ENCODE data around the gene ZFAND4.
"Not testable (repeated sequence)": the region's sequence is repeated elsewhere in the genome, so short reads cannot be mapped to it uniquely, and the experiment has no call there.

The ZFAND4 gene

GRCh38 chr10:45612741-45613140 lies 59.8 kb downstream of the ZFAND4 start:
- in situ Hi-C loops (cut with MboI; ENCODE audit: low sequenced_read_pairs) = no loop called here
- Histone ChIP-seq H3K4me1 (no peaks in the 10 kb centered on the region), H3K27me3 (ENCODE audit: low read depth) (no peaks in the 10 kb centered on the region), H3K36me3 (replicated peaks) (no peaks in the 10 kb centered on the region), H3K4me3 (no peak overlapping the region), H3K9me3 (no peaks in the 10 kb centered on the region)
- DNase-seq (ENCODE audit: low spot score in 2 of 2) = no peak

- H3K9me3 ChIP-seq = no peaks in the 10 kb centered on the region
- no peak overlapping the region for H3K4me3 ChIP-seq
- in situ Hi-C loops (cut with MboI; ENCODE audit: low sequenced_read_pairs) = no loop called here
- DNase-seq (ENCODE audit: low spot score in 2 of 2) = no peak
- H3K27me3 ChIP-seq (ENCODE audit: low read depth) = no peaks in the 10 kb centered on the region
- H3K4me1 ChIP-seq = no peaks in the 10 kb centered on the region
- no peaks in the 10 kb centered on the region for H3K36me3 ChIP-seq (replicated peaks)
Measured at GRCh38 chr10:45608052-45608451, 64.5 kb downstream of the ZFAND4 start.

GRCh38 chr10:45607276-45607675 lies 65.3 kb downstream of the ZFAND4 start:
- Histone ChIP-seq H3K36me3 (replicated peaks) (no peaks in the 10 kb centered on the region), H3K27me3 (ENCODE audit: low read depth) (no peaks in the 10 kb centered on the region), H3K9me3 (no peaks in the 10 kb centered on the region), H3K4me1 (no peaks in the 10 kb centered on the region), H3K4me3 (no peak overlapping the region)
- no peak for DNase-seq (ENCODE audit: low spot score in 2 of 2)
- in situ Hi-C loops (cut with MboI; ENCODE audit: low sequenced_read_pairs) = no loop called here

- no peak for DNase-seq (ENCODE audit: low spot score in 2 of 2)
- no peaks in the 10 kb centered on the region for H3K36me3 ChIP-seq (replicated peaks)
- H3K27me3 ChIP-seq (ENCODE audit: low read depth) = no peaks in the 10 kb centered on the region
- no peaks in the 10 kb centered on the region for H3K9me3 ChIP-seq
- H3K4me1 ChIP-seq = no peaks in the 10 kb centered on the region
- no peak overlapping the region for H3K4me3 ChIP-seq
- in situ Hi-C loops (cut with MboI; ENCODE audit: low sequenced_read_pairs) = no loop called here
Measured at GRCh38 chr10:45602836-45603235, 69.7 kb downstream of the ZFAND4 start.

GRCh38 chr10:45602082-45602730 lies 70.4 kb downstream of the ZFAND4 start:
- no peak for DNase-seq (ENCODE audit: low spot score in 2 of 2)
- in situ Hi-C loops (cut with MboI; ENCODE audit: low sequenced_read_pairs) = no loop called here
- H3K36me3 ChIP-seq (replicated peaks) = no peaks in the 10 kb centered on the region
- H3K9me3 ChIP-seq = no peaks in the 10 kb centered on the region
- no peaks in the 10 kb centered on the region for H3K27me3 ChIP-seq (ENCODE audit: low read depth)
- no peaks in the 10 kb centered on the region for H3K4me1 ChIP-seq
- no peak overlapping the region for H3K4me3 ChIP-seq

- H3K27me3 ChIP-seq (ENCODE audit: low read depth); H3K36me3 ChIP-seq (replicated peaks); H3K4me1 ChIP-seq; H3K9me3 ChIP-seq; H3K4me3 ChIP-seq; in situ Hi-C loops (cut with MboI; ENCODE audit: low sequenced_read_pairs); DNase-seq (ENCODE audit: low spot score in 2 of 2): not testable (repeated sequence)
Measured at GRCh38 chr10:45601254-45601930, 71.2 kb downstream of the ZFAND4 start.

GRCh38 chr10:45600337-45601253 lies 72.0 kb downstream of the ZFAND4 start:
- in situ Hi-C loops (cut with MboI; ENCODE audit: low sequenced_read_pairs); H3K36me3 ChIP-seq (replicated peaks); DNase-seq (ENCODE audit: low spot score in 2 of 2); H3K4me1 ChIP-seq; H3K27me3 ChIP-seq (ENCODE audit: low read depth); H3K9me3 ChIP-seq; H3K4me3 ChIP-seq: not testable (repeated sequence)

- Histone ChIP-seq H3K36me3 (replicated peaks) (no peaks in the 10 kb centered on the region), H3K27me3 (ENCODE audit: low read depth) (no peaks in the 10 kb centered on the region), H3K4me3 (no peak overlapping the region), H3K4me1 (peaks cover 4% of the 10 kb centered on the region), H3K9me3 (no peaks in the 10 kb centered on the region)
- in situ Hi-C loops (cut with MboI; ENCODE audit: low sequenced_read_pairs) = no loop called here
- DNase-seq (ENCODE audit: low spot score in 2 of 2) = no peak
Measured at GRCh38 chr10:45599646-45600045, 72.9 kb downstream of the ZFAND4 start.

- no peaks in the 10 kb centered on the region for H3K9me3 ChIP-seq
- no peak for DNase-seq (ENCODE audit: low spot score in 2 of 2)
- H3K4me3 ChIP-seq = no peak overlapping the region
- no peaks in the 10 kb centered on the region for H3K36me3 ChIP-seq (replicated peaks)
- no peaks in the 10 kb centered on the region for H3K27me3 ChIP-seq (ENCODE audit: low read depth)
- in situ Hi-C loops (cut with MboI; ENCODE audit: low sequenced_read_pairs) = no loop called here
- H3K4me1 ChIP-seq = peaks cover 4% of the 10 kb centered on the region
Measured at GRCh38 chr10:45599021-45599603, 73.5 kb downstream of the ZFAND4 start.

- in situ Hi-C loops (cut with MboI; ENCODE audit: low sequenced_read_pairs) = no loop called here
- peaks cover 11% of the 10 kb centered on the region for H3K4me1 ChIP-seq
- no peak overlapping the region for H3K4me3 ChIP-seq
- no peaks in the 10 kb centered on the region for H3K36me3 ChIP-seq (replicated peaks)
- no peaks in the 10 kb centered on the region for H3K27me3 ChIP-seq (ENCODE audit: low read depth)
- no peaks in the 10 kb centered on the region for H3K9me3 ChIP-seq
- no peak for DNase-seq (ENCODE audit: low spot score in 2 of 2)
Measured at GRCh38 chr10:45596526-45596925, 76.0 kb downstream of the ZFAND4 start.

- in situ Hi-C loops (cut with MboI; ENCODE audit: low sequenced_read_pairs) = no loop called here
- H3K27me3 ChIP-seq (ENCODE audit: low read depth) = no peaks in the 10 kb centered on the region
- no peaks in the 10 kb centered on the region for H3K36me3 ChIP-seq (replicated peaks)
- DNase-seq (ENCODE audit: low spot score in 2 of 2) = peak; percentile 87 to 94
- peak overlapping the region; percentile 66 for H3K4me3 ChIP-seq
- H3K9me3 ChIP-seq = no peaks in the 10 kb centered on the region
- peaks cover 11% of the 10 kb centered on the region for H3K4me1 ChIP-seq
Measured at GRCh38 chr10:45594276-45595157, 78.1 kb downstream of the ZFAND4 start.

GRCh38 chr10:45593938-45594275 lies 78.7 kb downstream of the ZFAND4 start:
- H3K4me1 ChIP-seq = peaks cover 11% of the 10 kb centered on the region
- no peaks in the 10 kb centered on the region for H3K36me3 ChIP-seq (replicated peaks)
- no peak for DNase-seq (ENCODE audit: low spot score in 2 of 2)
- peak overlapping the region; percentile 66 for H3K4me3 ChIP-seq
- no peaks in the 10 kb centered on the region for H3K27me3 ChIP-seq (ENCODE audit: low read depth)
- H3K9me3 ChIP-seq = no peaks in the 10 kb centered on the region
- in situ Hi-C loops (cut with MboI; ENCODE audit: low sequenced_read_pairs) = no loop called here

- no peak for DNase-seq (ENCODE audit: low spot score in 2 of 2)
- Histone ChIP-seq H3K9me3 (no peaks in the 10 kb centered on the region), H3K36me3 (replicated peaks) (no peaks in the 10 kb centered on the region), H3K27me3 (ENCODE audit: low read depth) (no peaks in the 10 kb centered on the region), H3K4me3 (no peak overlapping the region), H3K4me1 (peaks cover 11% of the 10 kb centered on the region)
- in situ Hi-C loops (cut with MboI; ENCODE audit: low sequenced_read_pairs) = no loop called here
Measured at GRCh38 chr10:45592926-45593325, 79.6 kb downstream of the ZFAND4 start.

All from HAP-1 (cell line).